Central memory CD8-positive, alpha-beta T cell (primary cell): ENCODE measurements around the gene RNF208.

ENCODE experiments used
- ATAC-seq: fragments of 150-1000 bp; cut with Tn5 transposase; replicated peaks from 2 replicates; pipeline ENCODE4 v1.10.0; 2022; ENCODE audit warnings: mild to moderate bottlenecking, moderate FRiP score, moderate number of reproducible peaks; ENCODE audit not compliant: poor library complexity, severe bottlenecking; ENCODE audit errors: extremely low read depth
- DNase-seq, 2 donors: peaks; one replicate each; pipeline ENCODE4 v3.0.0; 2021; ENCODE audit warnings: low spot score in 2 of 2
- H3K27ac Mint-ChIP-seq: one replicate; pipeline ENCODE4 v1.8.0; 2022; ENCODE audit warnings: low read depth, mild to moderate bottlenecking, moderate library complexity, mixed read lengths
- H3K27me3 Mint-ChIP-seq: one replicate; pipeline ENCODE4 v1.8.0; 2022; ENCODE audit warnings: mixed read lengths
- H3K36me3 Mint-ChIP-seq: one replicate; pipeline ENCODE4 v1.8.0; 2022; ENCODE audit warnings: mild to moderate bottlenecking, moderate library complexity, mixed read lengths; ENCODE audit not compliant: insufficient read depth
- H3K4me1 Mint-ChIP-seq: one replicate; pipeline ENCODE4 v1.8.0; 2022; ENCODE audit warnings: mixed read lengths
- H3K4me3 Mint-ChIP-seq: one replicate; pipeline ENCODE4 v1.8.0; 2022; ENCODE audit warnings: mild to moderate bottlenecking, moderate library complexity, mixed read lengths
- H3K9me3 Mint-ChIP-seq: one replicate; pipeline ENCODE4 v1.8.0; 2022; ENCODE audit warnings: mixed read lengths

Gene RNF208

GRCh38 chr9:137232510-137232909 is 10.5 kb upstream of the RNF208 start:
- Mint-ChIP-seq H3K27me3 (peaks cover 13% of the 10 kb centered on the region), H3K36me3 (peaks cover 1% of the 10 kb centered on the region), H3K4me3 (no peak overlapping the region), H3K27ac (no peak overlapping the region), H3K4me1 (peaks cover 4% of the 10 kb centered on the region), H3K9me3 (no peaks in the 10 kb centered on the region)
- no peak for DNase-seq
- no peak for ATAC-seq

DNA sequence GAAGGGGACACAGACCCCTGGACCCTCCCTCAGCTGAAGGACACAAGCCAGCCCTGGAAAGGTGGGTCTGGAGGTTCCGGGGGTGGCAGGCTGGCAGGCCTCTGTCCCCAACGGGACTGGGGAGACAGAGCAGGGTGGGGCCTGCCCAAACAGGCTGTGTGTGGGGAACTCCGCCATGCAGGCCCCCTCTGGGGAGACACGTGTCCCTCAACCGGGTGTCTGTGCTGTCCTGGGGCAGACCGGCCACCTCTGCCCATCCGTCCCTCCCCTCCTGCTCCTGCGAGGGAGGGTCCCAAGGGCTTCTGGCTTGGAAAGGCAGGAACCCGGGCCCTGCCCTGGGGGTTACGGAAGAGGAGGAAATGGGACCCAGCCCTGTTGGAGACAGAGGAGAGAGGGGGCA is 10.1 kb upstream of the RNF208 start:
- peaks cover 1% of the 10 kb centered on the region for H3K36me3 Mint-ChIP-seq
- no peaks in the 10 kb centered on the region for H3K9me3 Mint-ChIP-seq
- H3K4me3 Mint-ChIP-seq, result no peak overlapping the region
- DNase-seq, result no peak
- H3K4me1 Mint-ChIP-seq, result peaks cover 6% of the 10 kb centered on the region
- H3K27ac Mint-ChIP-seq, result no peak overlapping the region
- peaks cover 17% of the 10 kb centered on the region for H3K27me3 Mint-ChIP-seq
- no peak for ATAC-seq

- Mint-ChIP-seq H3K4me3 (no peak overlapping the region), H3K27me3 (peaks cover 17% of the 10 kb centered on the region), H3K27ac (no peak overlapping the region), H3K4me1 (peaks cover 6% of the 10 kb centered on the region), H3K36me3 (peaks cover 1% of the 10 kb centered on the region), H3K9me3 (no peaks in the 10 kb centered on the region)
- ATAC-seq, result no peak
- DNase-seq, result no peak
Measured at GRCh38 chr9:137231372-137232039, 9.5 kb upstream of the RNF208 start.

- Mint-ChIP-seq H3K9me3 (no peaks in the 10 kb centered on the region), H3K36me3 (peaks cover 1% of the 10 kb centered on the region), H3K4me3 (no peak within 1 kb of the TSS), H3K27me3 (peaks cover 17% of the 10 kb centered on the region), H3K4me1 (peaks cover 6% of the 10 kb centered on the region), H3K27ac (no peak within 1 kb of the TSS)
- no peak for ATAC-seq
- no peak for DNase-seq
Measured at GRCh38 chr9:137230705-137231371, 8.8 kb upstream of the RNF208 start, which contains the start of gene SLC34A3. TSS of gene SLC34A3 (plus strand) at chr9:137230901. CDS start at chr9:137231703, 802 bp downstream.

DNA sequence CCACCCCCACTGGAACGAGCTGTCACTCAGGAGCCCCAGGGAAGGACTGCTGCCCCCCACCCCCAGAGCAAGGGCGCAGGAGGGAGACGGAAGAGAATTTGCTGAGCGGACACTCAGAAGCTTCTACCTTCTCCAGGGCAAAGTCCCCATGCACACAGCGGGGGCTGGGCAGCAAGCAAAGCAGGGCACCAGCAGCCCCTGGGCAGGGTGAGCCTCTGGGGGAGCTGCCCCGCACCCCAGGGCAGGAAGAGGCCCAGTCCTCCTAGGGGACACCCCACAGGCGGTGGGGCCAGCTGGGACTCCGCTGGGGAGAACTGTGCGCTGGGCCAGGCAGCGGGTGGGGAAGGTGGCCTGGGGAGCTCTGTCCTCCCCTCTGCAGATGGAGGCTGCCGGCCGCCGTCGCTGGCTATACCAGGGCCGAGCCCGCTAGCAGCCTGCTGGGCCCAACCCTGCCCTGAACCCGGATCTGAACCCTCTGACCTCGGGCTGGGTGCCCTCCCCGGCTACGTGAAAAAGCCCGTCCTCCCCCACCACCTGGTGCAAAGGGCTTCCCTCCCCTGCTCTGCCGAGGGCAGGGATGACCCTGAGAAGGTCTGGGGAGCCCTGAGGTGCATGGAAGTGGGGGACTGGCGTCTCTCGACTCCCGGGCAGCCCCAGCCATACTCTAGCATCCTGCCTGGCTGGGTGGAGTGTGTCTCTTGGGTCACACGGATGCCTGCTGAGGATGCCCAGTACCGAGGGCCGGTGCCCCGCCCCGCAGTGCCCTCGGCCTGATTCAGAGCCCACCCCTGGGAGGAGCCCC is 8.1 kb upstream of the RNF208 start:
- no peaks in the 10 kb centered on the region for H3K9me3 Mint-ChIP-seq
- no peak for ATAC-seq
- H3K27me3 Mint-ChIP-seq, result peaks cover 15% of the 10 kb centered on the region
- H3K27ac Mint-ChIP-seq, result no peak overlapping the region
- H3K36me3 Mint-ChIP-seq, result peaks cover 1% of the 10 kb centered on the region
- no peak for DNase-seq
- peaks cover 6% of the 10 kb centered on the region for H3K4me1 Mint-ChIP-seq
- H3K4me3 Mint-ChIP-seq, result no peak overlapping the region

GRCh38 chr9:137228968-137229896 is 7.2 kb upstream of the RNF208 start:
- no peak overlapping the region for H3K27ac Mint-ChIP-seq
- peaks cover 9% of the 10 kb centered on the region for H3K27me3 Mint-ChIP-seq
- DNase-seq, result no peak
- ATAC-seq, result no peak
- H3K36me3 Mint-ChIP-seq, result peaks cover 1% of the 10 kb centered on the region
- peaks cover 6% of the 10 kb centered on the region for H3K4me1 Mint-ChIP-seq
- H3K4me3 Mint-ChIP-seq, result no peak overlapping the region
- no peaks in the 10 kb centered on the region for H3K9me3 Mint-ChIP-seq

- H3K27me3 Mint-ChIP-seq, result peaks cover 9% of the 10 kb centered on the region
- H3K36me3 Mint-ChIP-seq, result peaks cover 1% of the 10 kb centered on the region
- H3K27ac Mint-ChIP-seq, result no peak overlapping the region
Measured at GRCh38 chr9:137228506-137228967, 6.5 kb upstream of the RNF208 start.

DNA sequence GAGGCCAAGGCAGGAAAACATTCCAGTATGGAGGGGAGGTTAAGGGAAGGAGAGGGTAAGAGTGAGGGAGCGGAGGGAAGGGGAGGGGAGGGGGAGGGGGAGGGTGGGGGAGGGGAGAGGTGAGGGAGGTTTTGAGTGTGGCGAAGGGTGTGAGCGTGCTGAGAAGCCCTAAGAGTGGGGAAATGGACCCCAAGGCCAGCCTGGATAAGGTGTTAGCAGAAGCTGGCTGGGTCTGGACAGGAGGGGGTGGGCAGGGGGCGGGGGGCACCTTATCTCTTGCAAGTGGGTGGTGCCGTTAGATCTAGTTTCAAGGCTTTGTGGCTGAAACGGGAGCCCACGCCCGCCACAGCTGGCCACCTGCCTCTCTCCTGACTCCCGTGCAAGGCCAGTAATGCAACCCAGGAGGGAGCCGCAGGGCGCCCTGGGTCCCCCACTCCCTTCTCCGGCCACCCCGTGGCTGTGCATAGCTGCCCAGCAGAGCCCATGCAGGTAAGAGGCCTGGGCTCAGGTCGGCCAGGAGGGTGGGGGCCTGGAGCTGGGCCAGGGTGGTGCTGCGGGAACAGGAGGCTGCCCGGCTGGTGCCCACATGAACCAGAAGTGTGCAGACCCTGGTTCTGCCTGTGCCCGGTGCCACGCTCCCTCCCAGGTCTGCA is 5.9 kb upstream of the RNF208 start:
- Mint-ChIP-seq H3K27me3 (peaks cover 9% of the 10 kb centered on the region), H3K4me3 (no peak overlapping the region), H3K36me3 (peaks cover 3% of the 10 kb centered on the region), H3K4me1 (peaks cover 6% of the 10 kb centered on the region), H3K9me3 (no peaks in the 10 kb centered on the region), H3K27ac (no peak overlapping the region)
- no peak for ATAC-seq
- DNase-seq, result no peak

More at GRCh38 chr9:137228506-137228967, 6.5 kb upstream of the RNF208 start:
- Mint-ChIP-seq H3K9me3 (no peaks in the 10 kb centered on the region), H3K4me1 (peaks cover 6% of the 10 kb centered on the region), H3K4me3 (no peak overlapping the region)
- DNase-seq (no peak), ATAC-seq (no peak)

GRCh38 chr9:137227054-137227852 is 5.2 kb upstream of the RNF208 start, which contains the start of gene RNF224:
TSS of gene RNF224 (plus strand) at chr9:137227502. CDS start at chr9:137228336, 834 bp downstream.
- Mint-ChIP-seq H3K9me3 (no peaks in the 10 kb centered on the region), H3K4me1 (peaks cover 6% of the 10 kb centered on the region), H3K4me3 (no peak within 1 kb of the TSS), H3K27ac (no peak within 1 kb of the TSS), H3K27me3 (peaks cover 9% of the 10 kb centered on the region), H3K36me3 (peaks cover 6% of the 10 kb centered on the region)
- ATAC-seq (peak; percentile 41), DNase-seq (peak; percentile 71 to 76)

DNA sequence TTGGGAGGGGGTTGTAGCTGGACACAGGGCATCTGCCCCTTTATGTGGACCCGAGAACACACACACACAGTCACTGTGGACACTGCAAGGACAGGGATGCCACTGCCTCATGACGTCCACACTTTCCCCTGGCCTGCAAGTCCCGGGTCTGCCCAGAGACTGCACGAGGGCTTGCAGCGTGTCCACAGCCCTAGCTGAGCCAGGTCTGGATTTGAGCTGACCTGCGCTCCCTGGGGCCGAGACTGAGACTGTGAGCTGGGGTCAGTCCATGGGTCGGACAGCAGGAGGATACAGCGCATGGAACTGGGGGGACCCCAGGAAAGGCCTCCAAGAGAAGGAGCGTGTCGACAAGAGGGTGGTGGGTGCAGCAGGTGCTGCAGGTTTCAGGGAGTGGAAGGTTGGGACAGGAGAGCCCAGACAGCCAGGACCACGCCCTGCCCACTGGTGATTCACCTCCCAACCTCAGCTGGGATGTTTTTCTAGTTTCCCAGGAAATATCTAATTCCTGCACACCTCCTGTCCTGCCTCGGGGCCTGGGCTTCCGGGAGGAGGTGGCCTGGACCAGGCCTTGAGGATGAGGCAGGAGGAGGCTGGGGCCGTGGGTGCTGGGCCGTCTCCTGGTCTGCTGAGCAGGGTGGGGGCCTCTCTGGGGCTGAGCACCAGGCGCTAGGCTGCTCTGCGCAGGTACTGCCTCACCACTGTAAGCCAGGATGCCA is 4.5 kb upstream of the RNF208 start:
- ATAC-seq (no peak), DNase-seq (no peak)
- Mint-ChIP-seq H3K4me3 (no peak overlapping the region), H3K36me3 (peaks cover 6% of the 10 kb centered on the region), H3K9me3 (no peaks in the 10 kb centered on the region), H3K27ac (no peak overlapping the region), H3K4me1 (peaks cover 6% of the 10 kb centered on the region), H3K27me3 (peaks cover 9% of the 10 kb centered on the region)
